Caco-2 (cell line): ENCODE measurements around the gene SALL1. TPM values are rescaled to one million over a fixed set of nuclear protein-coding genes. Genes with fewer than 3 reads are reported as not detected.

Experiments
- BruUV-seq: library from RNA; stranded (reverse); fragments of 400-500 nt; replicated peaks from 2 replicates; lab custom pipeline; 2021; lab: Mats Ljungman, UMichigan
- CTCF ChIA-PET: fragments of 300-600 bp; sonication (Branson Sonifier 250); formaldehyde crosslinking; loops from one replicate; lab custom pipeline; 2022; ENCODE audit warnings: antibody characterized with exemption; lab: Charles Lee
- POLR2A ChIA-PET: fragments of 300-600 bp; sonication (Branson Sonifier 250); formaldehyde crosslinking; loops from one replicate; lab custom pipeline; 2022; ENCODE audit warnings: antibody characterized with exemption; lab: Charles Lee
- DNase-seq, 2 experiments: peaks; one replicate each; pipeline versions ENCODE4 v3.0.0 to v3.0.0-alpha.2; 2020 to 2022
- H3K27me3 ChIP-seq: replicated peaks from 2 replicates; pipeline ENCODE4 v1.6.0; 2011; ENCODE audit warnings: low read length; ENCODE audit not compliant: control insufficient read depth, insufficient read depth
- H3K36me3 ChIP-seq: 2 replicates; pipeline ENCODE4 v1.5.1; 2011; ENCODE audit warnings: low read length; ENCODE audit not compliant: control insufficient read depth, insufficient read depth
- H3K4me1 ChIP-seq: fragments of 250-450 bp; sonication (Bioruptor Pico); 2 replicates; pipeline ENCODE4 v1.5.1; 2020; ENCODE audit warnings: mild to moderate bottlenecking
- H3K4me3 ChIP-seq: 2 replicates; pipeline ENCODE4 v1.5.1; 2011; ENCODE audit warnings: low read depth, mild to moderate bottlenecking, control low read depth, low read length
- H3K9me3 ChIP-seq: fragments of 250-450 bp; sonication (Bioruptor Pico); 2 replicates; pipeline ENCODE4 v1.5.1; 2020; ENCODE audit warnings: mild to moderate bottlenecking, moderate library complexity
- H3K27ac Mint-ChIP-seq: one replicate; pipeline ENCODE4 v1.8.0; 2022; ENCODE audit warnings: mixed read lengths; ENCODE audit not compliant: unreplicated experiment
- H3K27me3 Mint-ChIP-seq: one replicate; pipeline ENCODE4 v1.8.0; 2022; ENCODE audit warnings: mixed read lengths; ENCODE audit not compliant: insufficient read depth, unreplicated experiment
- H3K36me3 Mint-ChIP-seq: one replicate; pipeline ENCODE4 v1.8.0; 2022; ENCODE audit warnings: mild to moderate bottlenecking, mixed read lengths; ENCODE audit not compliant: insufficient read depth, unreplicated experiment
- H3K4me1 Mint-ChIP-seq: one replicate; pipeline ENCODE4 v1.8.0; 2022; ENCODE audit warnings: low read depth, mixed read lengths; ENCODE audit not compliant: unreplicated experiment
- H3K4me3 Mint-ChIP-seq: one replicate; pipeline ENCODE4 v1.8.0; 2022; ENCODE audit warnings: mild to moderate bottlenecking, moderate library complexity, mixed read lengths; ENCODE audit not compliant: unreplicated experiment
- H3K9me3 Mint-ChIP-seq: one replicate; pipeline ENCODE4 v1.8.0; 2022; ENCODE audit warnings: mixed read lengths; ENCODE audit not compliant: unreplicated experiment
- intact Hi-C: fragments of 100-400 bp; cut with micrococcal nuclease; formaldehyde crosslinking; loops from one replicate; pipeline ENCODE4 v1.10.0; 2022; ENCODE audit not compliant: unreplicated experiment
- total RNA-seq: library from RNA; stranded (reverse); gene quantifications from 2 replicates; pipeline ENCODE4 v1.2.3, GENCODE V29; 2022
- TF ChIP-seq, protein P1 (sequence below), 2 experiments: fragments of 200-600 bp in 1 of 2; IDR thresholded peaks; 1 replicate in 1 of 2; 2 replicates in 1 of 2; pipeline versions ENCODE4 v1.5.1 to v1.8.0; 2011 to 2022; ENCODE audit warnings: antibody characterized with exemption in 1 of 2, control low read depth in 1 of 2, inconsistent platforms in 1 of 2, low read depth in 1 of 2, low read length in 1 of 2, mild to moderate bottlenecking in 1 of 2, moderate library complexity in 1 of 2; ENCODE audit not compliant: insufficient read depth in 1 of 2, severe bottlenecking in 1 of 2, unreplicated experiment in 1 of 2

SALL1 gene
- total RNA-seq, 1 experiment from 2014 or later = not detected

DNA sequence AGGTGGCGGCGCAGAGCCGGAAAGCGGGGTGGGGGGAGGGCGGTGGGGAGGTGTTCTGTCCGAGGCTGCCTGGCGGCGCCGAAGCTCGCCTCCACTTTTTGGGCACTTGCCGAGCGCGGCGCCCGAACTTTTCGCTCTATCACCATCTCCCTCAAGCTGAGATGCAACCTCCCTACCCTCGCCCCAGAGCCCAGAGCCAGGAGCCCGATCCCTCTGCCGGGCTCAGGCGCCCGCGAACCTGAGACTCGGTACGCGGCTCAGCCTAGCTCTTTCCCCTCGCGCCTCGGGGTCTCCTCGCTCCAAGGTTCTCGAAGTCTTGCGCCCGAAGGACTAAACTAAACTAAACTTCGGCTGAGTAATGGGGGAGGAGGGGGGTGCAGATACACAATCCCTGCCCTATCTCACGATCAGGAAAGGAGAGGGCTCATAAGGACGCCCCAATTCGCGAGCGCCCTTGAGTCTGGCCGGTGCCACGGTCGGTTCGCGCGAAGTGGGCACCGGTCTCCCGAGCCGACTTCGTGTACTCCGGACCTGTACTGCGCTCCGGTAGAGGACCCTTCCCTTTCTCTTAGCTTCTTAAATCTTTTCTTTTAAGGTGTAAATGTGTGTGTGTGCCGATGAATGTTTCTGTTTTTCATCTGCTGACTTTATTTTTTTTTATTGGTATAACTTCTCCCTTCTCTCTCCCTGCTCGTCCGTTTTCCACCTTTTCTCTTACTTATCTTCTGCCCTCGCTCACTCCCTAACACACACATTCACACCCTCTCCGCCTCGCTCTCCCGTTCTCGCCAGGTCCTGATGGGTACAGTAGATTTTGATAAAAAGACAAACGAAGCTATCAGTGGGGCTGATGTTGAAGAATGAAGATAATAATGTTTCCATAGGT lies 1.9 kb upstream of the SALL1 start:
- Histone ChIP-seq H3K36me3 (no peaks in the 10 kb centered on the region), H3K4me1 (peaks cover 7% of the 10 kb centered on the region; the same call in 1 of the 2 replicates), H3K27me3 (no peaks in the 10 kb centered on the region), H3K4me3 (no peak overlapping the region), H3K9me3 (peaks cover 9% of the 10 kb centered on the region)
- no TSS peak for BruUV-seq
- intact Hi-C loops = no loop called here
- DNase-seq = no peak
- Mint-ChIP-seq H3K9me3 (peaks cover 16% of the 10 kb centered on the region), H3K4me3 (no peak overlapping the region), H3K4me1 (no peaks in the 10 kb centered on the region), H3K27me3 (no peaks in the 10 kb centered on the region), H3K36me3 (no peaks in the 10 kb centered on the region), H3K27ac (no peak overlapping the region)
- TF ChIP-seq, protein P1, sequence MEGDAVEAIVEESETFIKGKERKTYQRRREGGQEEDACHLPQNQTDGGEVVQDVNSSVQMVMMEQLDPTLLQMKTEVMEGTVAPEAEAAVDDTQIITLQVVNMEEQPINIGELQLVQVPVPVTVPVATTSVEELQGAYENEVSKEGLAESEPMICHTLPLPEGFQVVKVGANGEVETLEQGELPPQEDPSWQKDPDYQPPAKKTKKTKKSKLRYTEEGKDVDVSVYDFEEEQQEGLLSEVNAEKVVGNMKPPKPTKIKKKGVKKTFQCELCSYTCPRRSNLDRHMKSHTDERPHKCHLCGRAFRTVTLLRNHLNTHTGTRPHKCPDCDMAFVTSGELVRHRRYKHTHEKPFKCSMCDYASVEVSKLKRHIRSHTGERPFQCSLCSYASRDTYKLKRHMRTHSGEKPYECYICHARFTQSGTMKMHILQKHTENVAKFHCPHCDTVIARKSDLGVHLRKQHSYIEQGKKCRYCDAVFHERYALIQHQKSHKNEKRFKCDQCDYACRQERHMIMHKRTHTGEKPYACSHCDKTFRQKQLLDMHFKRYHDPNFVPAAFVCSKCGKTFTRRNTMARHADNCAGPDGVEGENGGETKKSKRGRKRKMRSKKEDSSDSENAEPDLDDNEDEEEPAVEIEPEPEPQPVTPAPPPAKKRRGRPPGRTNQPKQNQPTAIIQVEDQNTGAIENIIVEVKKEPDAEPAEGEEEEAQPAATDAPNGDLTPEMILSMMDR (IDR thresholded peaks at IDR 0.05; ENCODE audit: insufficient read depth in 1 of 2, low read depth in 1 of 2, low read length in 1 of 2, severe bottlenecking in 1 of 2, unreplicated experiment in 1 of 2) = no peak
- CTCF ChIA-PET = no interaction called here
- POLR2A ChIA-PET = no interaction called here

DNA sequence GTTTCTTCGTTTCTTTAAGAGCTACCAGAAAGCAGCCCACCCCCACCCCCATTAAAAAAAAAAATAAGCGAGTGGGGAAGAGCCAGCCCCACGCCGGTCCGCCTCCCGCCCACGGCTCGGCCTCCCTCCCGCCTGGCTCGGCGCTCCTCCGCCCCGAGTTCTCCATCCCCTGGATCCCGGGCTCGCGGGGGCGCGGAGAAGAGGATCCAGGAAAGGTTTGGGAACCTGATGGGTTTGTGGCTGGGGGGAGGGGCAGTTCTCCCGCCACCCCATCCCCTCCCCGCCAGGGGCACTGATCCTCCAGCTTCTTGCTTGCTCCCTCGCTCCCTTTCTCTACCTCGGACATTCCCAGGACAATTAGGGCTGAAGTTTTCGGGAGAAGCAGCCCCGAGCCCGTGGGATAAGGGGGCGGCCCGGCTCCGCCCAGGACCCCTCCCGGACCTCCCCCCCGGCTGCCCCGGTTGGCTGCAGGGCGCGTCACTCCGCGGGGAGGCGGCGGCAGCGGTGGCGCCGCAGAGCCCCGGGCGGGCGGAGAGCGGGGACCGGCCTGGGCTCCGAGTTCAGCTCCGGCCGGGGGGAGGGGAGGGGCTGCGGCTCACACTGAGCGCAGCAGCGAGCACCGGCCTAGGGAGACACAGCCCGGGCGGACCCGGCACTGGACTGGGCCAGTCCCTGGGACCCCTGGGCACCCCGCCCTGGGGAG lies 1.0 kb upstream of the SALL1 start:
- Histone ChIP-seq H3K27me3 (no peaks in the 10 kb centered on the region), H3K9me3 (peaks cover 9% of the 10 kb centered on the region), H3K4me3 (no peak overlapping the region), H3K4me1 (no peaks in the 10 kb centered on the region), H3K36me3 (no peaks in the 10 kb centered on the region)
- Mint-ChIP-seq H3K9me3 (peaks cover 16% of the 10 kb centered on the region), H3K4me1 (no peaks in the 10 kb centered on the region), H3K27ac (no peak overlapping the region), H3K27me3 (no peaks in the 10 kb centered on the region), H3K4me3 (no peak overlapping the region), H3K36me3 (no peaks in the 10 kb centered on the region)
- DNase-seq = no peak
- CTCF ChIA-PET = no interaction called here
- TF ChIP-seq, protein P1 (IDR thresholded peaks at IDR 0.05; ENCODE audit: insufficient read depth in 1 of 2, low read depth in 1 of 2, low read length in 1 of 2, severe bottlenecking in 1 of 2, unreplicated experiment in 1 of 2) = no peak
- intact Hi-C loops = no loop called here
- POLR2A ChIA-PET = no interaction called here
- no TSS peak for BruUV-seq

DNA sequence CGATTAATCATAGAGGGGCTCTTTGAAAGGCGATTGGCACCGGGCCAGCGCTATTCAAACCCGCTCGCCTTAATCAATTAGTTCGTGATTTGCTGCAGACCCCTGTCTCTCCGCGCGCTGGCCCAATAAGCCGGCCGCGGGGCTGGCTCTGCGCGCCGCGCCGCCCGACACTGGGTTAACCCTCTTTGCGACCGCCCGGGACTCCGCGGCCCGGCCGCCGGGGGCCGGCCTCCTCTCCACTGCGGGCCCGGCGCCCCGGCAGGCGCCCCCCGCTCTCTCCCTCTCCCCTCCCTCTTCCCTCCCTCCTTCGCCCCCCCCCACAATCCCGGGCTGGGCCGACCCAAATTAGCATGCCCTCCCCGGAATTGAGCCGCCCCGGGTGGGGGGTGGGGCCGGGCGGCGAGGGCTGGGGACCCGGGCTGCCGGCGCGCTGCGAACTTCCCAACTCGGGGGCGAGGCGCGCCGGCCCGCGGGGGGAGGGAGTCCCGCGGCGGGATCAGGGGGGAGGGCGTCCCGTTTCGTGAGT lies 428 bp upstream of the SALL1 start:
- no peaks in the 10 kb centered on the region for H3K27me3 ChIP-seq
- no peak overlapping the region for H3K4me3 Mint-ChIP-seq
- H3K4me1 Mint-ChIP-seq = no peaks in the 10 kb centered on the region
- H3K4me1 ChIP-seq = no peaks in the 10 kb centered on the region
- BruUV-seq = no TSS peak
- no peak for DNase-seq
- H3K36me3 ChIP-seq = no peaks in the 10 kb centered on the region
- ChIA-PET POLR2A (no interaction called here), CTCF (no interaction called here)
- TF ChIP-seq, protein P1 (IDR thresholded peaks at IDR 0.05; ENCODE audit: insufficient read depth in 1 of 2, low read depth in 1 of 2, low read length in 1 of 2, severe bottlenecking in 1 of 2, unreplicated experiment in 1 of 2) = no peak
- no peak overlapping the region for H3K27ac Mint-ChIP-seq
- H3K36me3 Mint-ChIP-seq = no peaks in the 10 kb centered on the region
- H3K9me3 ChIP-seq = peaks cover 9% of the 10 kb centered on the region
- H3K9me3 Mint-ChIP-seq = peaks cover 16% of the 10 kb centered on the region
- H3K27me3 Mint-ChIP-seq = no peaks in the 10 kb centered on the region
- H3K4me3 ChIP-seq = no peak overlapping the region
- intact Hi-C loops = no loop called here
